ENCODE data around the gene PCBP4.

PCBP4 gene

DNA sequence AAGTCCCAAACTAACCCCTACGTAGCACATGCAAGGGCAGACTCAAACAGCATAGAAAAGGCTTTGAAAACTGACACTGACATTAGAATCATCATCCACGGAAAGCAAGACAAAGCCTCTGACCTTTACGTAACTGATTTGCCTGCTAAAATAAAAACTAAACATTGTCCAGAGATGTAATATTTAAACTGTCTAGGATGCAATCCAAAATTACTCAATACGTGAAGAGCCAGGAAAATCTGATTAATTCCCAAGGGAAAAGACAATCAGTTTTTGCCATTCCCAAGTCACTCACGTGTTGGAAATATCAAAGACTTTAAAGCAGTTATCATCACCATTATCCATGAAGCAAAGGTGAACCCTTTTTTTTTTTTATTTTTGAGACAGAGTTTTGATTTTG is 50.8 kb downstream of the PCBP4 start:
- FAIRE-seq (no peak), DNase-seq (ENCODE audit: low spot score) (no peak)

DNA sequence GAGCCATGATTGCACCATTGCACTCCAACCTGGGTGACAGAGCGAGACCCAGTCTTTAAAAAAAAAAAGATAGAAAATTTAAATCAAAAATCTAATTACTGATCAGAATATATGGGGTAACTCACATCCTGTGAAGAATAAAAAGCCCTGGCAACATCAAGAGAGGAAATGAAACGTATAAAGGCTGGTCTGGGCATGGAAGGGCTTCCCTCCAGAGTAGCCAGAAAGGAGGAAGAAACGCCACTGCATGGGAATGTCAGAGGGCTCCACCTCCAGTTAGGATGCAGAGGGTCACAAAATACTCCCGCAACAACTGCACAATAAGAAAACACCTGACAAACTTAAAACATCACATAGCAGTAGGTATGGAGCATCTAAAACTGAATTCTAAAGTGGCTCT is 59.2 kb downstream of the PCBP4 start:
- no peak for DNase-seq (ENCODE audit: low spot score)
- no peak for FAIRE-seq
